ENCODE data around the gene IGDCC3. TPM values are rescaled to one million over a fixed set of nuclear protein-coding genes. Genes with fewer than 3 reads are reported as not detected.

The IGDCC3 gene
- total and polyA plus RNA-seq, 2 donors (not counting 3 experiments of a cell fraction or from before 2014, with no cell fraction given) = 0.03 TPM; not detected in 1

GRCh38 chr15:65386376-65386775 is 8.6 kb upstream of the IGDCC3 start:
- H3K9ac ChIP-seq (replicated peaks; ENCODE audit: extremely low read depth, insufficient read depth, low read length) = no peak overlapping the region
- H3K27ac ChIP-seq (ENCODE audit: insufficient read depth, low read depth, low read length) = no peak overlapping the region
- H2AFZ ChIP-seq (ENCODE audit: low read depth, low read length) = no peak overlapping the region
- no peaks in the 10 kb centered on the region for H3K79me2 ChIP-seq (ENCODE audit: control insufficient read depth, insufficient read depth, low read length)
- H3K9me1 ChIP-seq (replicated peaks; ENCODE audit: control insufficient read depth, extremely low read depth, insufficient read depth, low read length) = no peaks in the 10 kb centered on the region
- no peaks in the 10 kb centered on the region for H3K36me3 ChIP-seq (ENCODE audit: control insufficient read depth in 2 of 2, extremely low read depth in 1 of 2, insufficient read depth in 2 of 2, low read length in 2 of 2)
- CTCF ChIA-PET = interaction anchor here (1.6 to 11.5 kb wide), 9 partner anchors 8 to 82 kb away, joined by 4 to 274 read pairs (median 13); partner anchors contain the start of gene RNU5B-1
- DNase-seq (ENCODE audit: low read depth, low spot score) (no peak), FAIRE-seq (no peak)
- POLR2A ChIA-PET = interaction anchor here (3.1 kb wide), 1 partner anchor 82 kb away, joined by 12 read pairs; the partner anchor contains the start of gene RNU5B-1
- H3K4me1 ChIP-seq (ENCODE audit: control insufficient read depth, extremely low read depth, insufficient read depth, low read length) = peaks cover 6% of the 10 kb centered on the region
- H3K9me3 ChIP-seq (replicated peaks; ENCODE audit: control insufficient read depth, insufficient read depth, low read length) = no peaks in the 10 kb centered on the region
- dilution Hi-C loops (cut with MboI; ENCODE audit: extremely low pct_ligation_motif_present, low sequenced_read_pairs) (no loop called here), intact Hi-C loops (cut with micrococcal nuclease) (no loop called here)
- no peak overlapping the region for H3K4me2 ChIP-seq (ENCODE audit: insufficient read depth, low read length)
- BruUV-seq (replicated peaks) = no TSS peak
- H3K27me3 ChIP-seq (ENCODE audit: control insufficient read depth in 2 of 2, insufficient read depth in 2 of 2, low read length in 2 of 2) = peaks cover 4 to 11% of the 10 kb centered on the region in 2 experiments
- H3K4me3 ChIP-seq (replicated peaks in 1 of 3; ENCODE audit: insufficient read depth in 1 of 3, low read depth in 1 of 3, low read length in 3 of 3) = no peak overlapping the region
- TF ChIP-seq MYC (IDR thresholded peaks at IDR 0.05; ENCODE audit: low read depth, low read length) (no peak), POLR2AphosphoS5 (IDR thresholded peaks at IDR 0.05; ENCODE audit: insufficient read depth, low read depth, low read length) (no peak), MAX (IDR thresholded peaks at IDR 0.05; ENCODE audit: insufficient read depth, insufficient read length) (no peak)
- H4K20me1 ChIP-seq (replicated peaks; ENCODE audit: control insufficient read depth, extremely low read depth, insufficient read depth, low read length) = no peaks in the 10 kb centered on the region

DNA sequence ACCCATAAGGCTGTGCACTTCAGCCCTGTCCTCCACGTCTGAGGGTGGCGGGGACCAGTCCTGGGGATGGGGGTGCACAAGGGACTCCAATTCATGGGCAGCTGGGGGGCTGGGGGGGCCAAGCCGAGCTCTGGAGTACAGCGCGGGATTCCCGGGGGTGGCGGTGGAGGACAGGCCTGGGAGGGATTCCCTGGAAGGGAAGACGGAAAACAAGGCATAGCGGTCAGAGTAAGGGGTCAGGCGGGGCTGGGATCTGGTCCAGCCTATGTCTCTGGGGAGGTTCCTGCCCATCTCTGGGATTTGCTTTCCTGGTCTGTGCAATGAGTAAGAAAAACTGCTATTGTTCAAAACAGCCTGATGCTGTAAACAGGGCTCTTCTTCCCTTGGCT is 8.1 kb upstream of the IGDCC3 start:
- no peak overlapping the region for H3K27ac ChIP-seq (ENCODE audit: insufficient read depth, low read depth, low read length)

More for the DNA sequence above, 8.1 kb upstream of the IGDCC3 start:
- peaks cover 6% of the 10 kb centered on the region for H3K4me1 ChIP-seq (ENCODE audit: control insufficient read depth, extremely low read depth, insufficient read depth, low read length)
- FAIRE-seq (no peak), DNase-seq (ENCODE audit: low read depth, low spot score) (peak; percentile 9)
- H2AFZ ChIP-seq (ENCODE audit: low read depth, low read length) = peak overlapping the region; percentile 12
- H3K9me3 ChIP-seq (replicated peaks; ENCODE audit: control insufficient read depth, insufficient read depth, low read length) = no peaks in the 10 kb centered on the region
- ChIA-PET POLR2A (interaction anchor here (1.5 to 3.1 kb wide), 2 partner anchors 67 to 81 kb away, joined by 4 to 12 read pairs; partner anchors contain the start of gene RNU5B-1), CTCF (interaction anchor here (1.3 to 11.5 kb wide), 12 partner anchors 8 to 81 kb away, joined by 4 to 274 read pairs (median 9); partner anchors contain the start of gene RNU5B-1)
- TF ChIP-seq POLR2A (IDR thresholded peaks at IDR 0.05; ENCODE audit: low read depth, low read length) = no peak
- H3K9me1 ChIP-seq (replicated peaks; ENCODE audit: control insufficient read depth, extremely low read depth, insufficient read depth, low read length) = no peaks in the 10 kb centered on the region
- H3K27me3 ChIP-seq (ENCODE audit: control insufficient read depth in 2 of 2, insufficient read depth in 2 of 2, low read length in 2 of 2) = peaks cover 4 to 13% of the 10 kb centered on the region in 2 experiments
- intact Hi-C loops (cut with micrococcal nuclease) = loop anchor here (1.0 kb wide), 3 partner anchors 15 to 197 kb away; no protein-coding TSS in a partner anchor
- BruUV-seq (replicated peaks) = no TSS peak
- dilution Hi-C loops (cut with MboI; ENCODE audit: extremely low pct_ligation_motif_present, low sequenced_read_pairs) = no loop called here
- no peak overlapping the region for H3K4me2 ChIP-seq (ENCODE audit: insufficient read depth, low read length)
- H3K79me2 ChIP-seq (ENCODE audit: control insufficient read depth, insufficient read depth, low read length) = no peaks in the 10 kb centered on the region
- H3K9ac ChIP-seq (replicated peaks; ENCODE audit: extremely low read depth, insufficient read depth, low read length) = no peak overlapping the region
- H3K36me3 ChIP-seq (ENCODE audit: control insufficient read depth in 2 of 2, extremely low read depth in 1 of 2, insufficient read depth in 2 of 2, low read length in 2 of 2) = no peaks in the 10 kb centered on the region
- no peaks in the 10 kb centered on the region for H4K20me1 ChIP-seq (replicated peaks; ENCODE audit: control insufficient read depth, extremely low read depth, insufficient read depth, low read length)
- no peak overlapping the region for H3K4me3 ChIP-seq (replicated peaks in 1 of 3; ENCODE audit: insufficient read depth in 1 of 3, low read depth in 1 of 3, low read length in 3 of 3)
